B cell (primary cell): Measurements from ENCODE around the gene GPX7. TPM values are rescaled to one million over a fixed set of nuclear protein-coding genes. Genes with fewer than 3 reads are reported as not detected.

Experiments used
- polyA plus RNA-seq: library from polyadenylated mRNA; depleted of rRNA; stranded (reverse); fragments of >200 nt; gene quantifications from 2 replicates; pipeline ENCODE4 v1.2.3, GENCODE V29; 2012
- total RNA-seq, 2 donors: library from RNA; stranded (reverse); fragments of 120-200 nt in 1 of 2; gene quantifications; 1 replicate in 1 of 2; 2 replicates in 1 of 2; pipeline versions ENCODE4 v1.2.3 to v1.2.4, GENCODE V29; 2013 to 2022

GPX7 gene
- total and polyA plus RNA-seq, 2 donors (not counting 1 experiment from before 2014, with no cell fraction given): 21.4 to 27.6 TPM

Other genes starting within 250 kb of the GPX7 start
- 79.7 and 80.4 TPM in 2 replicates for gene CC2D1B, start 236.2 kb upstream of the GPX7 start, total RNA-seq
- 20.0 and 28.9 TPM in 2 replicates for gene CC2D1B, start 236.2 kb upstream of the GPX7 start, polyA plus RNA-seq
- 1.3 TPM in 2 replicates for gene ORC1, start 197.9 kb upstream of the GPX7 start, total RNA-seq
- 0.71 and 0.78 TPM in 2 replicates for gene ORC1, start 197.9 kb upstream of the GPX7 start, polyA plus RNA-seq
- 68.1 and 69.8 TPM in 2 replicates for gene PRPF38A, start 197.8 kb upstream of the GPX7 start, total RNA-seq
- 21.8 and 26.8 TPM in 2 replicates for gene PRPF38A, start 197.8 kb upstream of the GPX7 start, polyA plus RNA-seq
- 248 and 265 TPM in 2 replicates for gene TUT4, start 49.3 kb upstream of the GPX7 start, total RNA-seq
- gene TUT4, start 49.3 kb upstream of the GPX7 start, polyA plus RNA-seq: 76.6 and 114 TPM in 2 replicates
- 91.0 and 102 TPM in 2 replicates for gene SHISAL2A, start 30.8 kb downstream of the GPX7 start, total RNA-seq
- gene SHISAL2A, start 30.8 kb downstream of the GPX7 start, polyA plus RNA-seq: 31.0 and 63.3 TPM in 2 replicates
- gene COA7, start 96.0 kb downstream of the GPX7 start, total RNA-seq: 9.3 and 11.3 TPM in 2 replicates
- gene COA7, start 96.0 kb downstream of the GPX7 start, polyA plus RNA-seq: 1.3 and 2.2 TPM in 2 replicates
- gene ZYG11B, start 124.1 kb downstream of the GPX7 start, total RNA-seq: 22.3 and 22.7 TPM in 2 replicates
- gene ZYG11B, start 124.1 kb downstream of the GPX7 start, polyA plus RNA-seq: 3.6 and 4.5 TPM in 2 replicates
- gene ZYG11A, start 240.4 kb downstream of the GPX7 start, total RNA-seq: 1.5 and 1.7 TPM in 2 replicates
- gene ZYG11A, start 240.4 kb downstream of the GPX7 start, polyA plus RNA-seq: 0.24 and 0.53 TPM in 2 replicates